ENCODE measurements around the gene TGM4. TPM values are rescaled to one million over a fixed set of nuclear protein-coding genes. Genes with fewer than 3 reads are reported as not detected.
A peak's percentile ranks its signal among the peaks of the same experiment; 100 is the strongest.
"Not testable (repeated sequence)": the region's sequence is repeated elsewhere in the genome, so short reads cannot be mapped to it uniquely, and the experiment has no call there.

TGM4 gene
- total and polyA plus RNA-seq, 2 donors from 2014 or later = not detected

GRCh38 chr3:44848634-44849033, 25.8 kb upstream of the TGM4 start:
- Histone ChIP-seq H3K36me3 (ENCODE audit: control insufficient read depth in 2 of 3, insufficient read depth in 3 of 3, low read length in 3 of 3) (no peaks in the 10 kb centered on the region), H3K27me3 (ENCODE audit: control insufficient read depth, insufficient read depth, low read length) (no peaks in the 10 kb centered on the region), H3K4me1 (ENCODE audit: control insufficient read depth in 2 of 3, insufficient read depth in 2 of 3, low read depth in 1 of 3, low read length in 3 of 3) (no peaks in the 10 kb centered on the region), H3K9me3 (ENCODE audit: control insufficient read depth in 2 of 3, insufficient read depth in 1 of 3, low read length in 3 of 3) (no peaks in the 10 kb centered on the region), H3K4me3 (ENCODE audit: low read length in 3 of 3) (no peak overlapping the region), H3K9ac (ENCODE audit: low read length in 3 of 3) (no peak overlapping the region), H3K27ac (ENCODE audit: low read depth in 2 of 2, low read length in 2 of 2) (no peak overlapping the region)
- DNase-seq = no peak
- FAIRE-seq = no peak
- intact Hi-C loops (cut with DNase I) = no loop called here
- TF ChIP-seq CTCF (IDR thresholded peaks at IDR 0.05; ENCODE audit: borderline replicate concordance, extremely low read depth, insufficient read depth) = no peak

- H3K27me3 ChIP-seq (ENCODE audit: control insufficient read depth, insufficient read depth, low read length); intact Hi-C loops (cut with DNase I); DNase-seq; H3K9ac ChIP-seq (ENCODE audit: low read length in 3 of 3); H3K36me3 ChIP-seq (ENCODE audit: control insufficient read depth in 2 of 3, insufficient read depth in 3 of 3, low read length in 3 of 3); H3K4me3 ChIP-seq (ENCODE audit: low read length in 3 of 3); H3K27ac ChIP-seq (ENCODE audit: low read depth in 2 of 2, low read length in 2 of 2); H3K9me3 ChIP-seq (ENCODE audit: control insufficient read depth in 2 of 3, insufficient read depth in 1 of 3, low read length in 3 of 3); H3K4me1 ChIP-seq (ENCODE audit: control insufficient read depth in 2 of 3, insufficient read depth in 2 of 3, low read depth in 1 of 3, low read length in 3 of 3); FAIRE-seq: not testable (repeated sequence)
Observed at GRCh38 chr3:44856663-44857062, 17.7 kb upstream of the TGM4 start.

GRCh38 chr3:44860117-44860516, 14.3 kb upstream of the TGM4 start:
- FAIRE-seq (no peak), DNase-seq (no peak)
- Histone ChIP-seq H3K9ac (ENCODE audit: low read length in 3 of 3) (no peak overlapping the region), H3K27ac (ENCODE audit: low read depth in 2 of 2, low read length in 2 of 2) (no peak overlapping the region), H3K4me3 (ENCODE audit: low read length in 3 of 3) (no peak overlapping the region), H3K9me3 (ENCODE audit: control insufficient read depth in 2 of 3, insufficient read depth in 1 of 3, low read length in 3 of 3) (no peaks in the 10 kb centered on the region), H3K27me3 (ENCODE audit: control insufficient read depth, insufficient read depth, low read length) (no peaks in the 10 kb centered on the region), H3K4me1 (ENCODE audit: control insufficient read depth in 2 of 3, insufficient read depth in 2 of 3, low read depth in 1 of 3, low read length in 3 of 3) (peaks cover 3 to 8% (median 4%) of the 10 kb centered on the region in 3 donors), H3K36me3 (ENCODE audit: control insufficient read depth in 2 of 3, insufficient read depth in 3 of 3, low read length in 3 of 3) (no peaks in the 10 kb centered on the region)
- intact Hi-C loops (cut with DNase I) = no loop called here
- no peak for TF ChIP-seq CTCF (IDR thresholded peaks at IDR 0.05; ENCODE audit: borderline replicate concordance, extremely low read depth, insufficient read depth)

GRCh38 chr3:44861412-44862225, 12.8 kb upstream of the TGM4 start, which contains the start of gene TMEM42:
TSS of gene TMEM42 (plus strand) at chr3:44861912. CDS start at chr3:44861925, 13 bp downstream.
- no peaks in the 10 kb centered on the region for H3K27me3 ChIP-seq (ENCODE audit: control insufficient read depth, insufficient read depth, low read length)
- DNase-seq (peak; percentile 94 to 97 (median 96)), FAIRE-seq (no peak)
- no peaks in the 10 kb centered on the region for H3K9me3 ChIP-seq (ENCODE audit: control insufficient read depth in 2 of 3, insufficient read depth in 1 of 3, low read length in 3 of 3)
- peak within 1 kb of the TSS; percentile 76 to 84 for H3K27ac ChIP-seq (ENCODE audit: low read depth in 2 of 2, low read length in 2 of 2)
- H3K4me3 ChIP-seq (ENCODE audit: low read length in 3 of 3) = peak within 1 kb of the TSS; percentile 72 to 87 (median 84)
- H3K36me3 ChIP-seq (ENCODE audit: control insufficient read depth in 2 of 3, insufficient read depth in 3 of 3, low read length in 3 of 3) = peaks cover 0 to 5% (median 0%) of the 10 kb centered on the region in 3 donors
- H3K4me1 ChIP-seq (ENCODE audit: control insufficient read depth in 2 of 3, insufficient read depth in 2 of 3, low read depth in 1 of 3, low read length in 3 of 3) = peaks cover 3 to 8% (median 4%) of the 10 kb centered on the region in 3 donors
- TF ChIP-seq CTCF (IDR thresholded peaks at IDR 0.05; ENCODE audit: borderline replicate concordance, extremely low read depth, insufficient read depth) = peak; percentile 3
- intact Hi-C loops (cut with DNase I) = no loop called here
- peak within 1 kb of the TSS; percentile 69 to 82 (median 78) for H3K9ac ChIP-seq (ENCODE audit: low read length in 3 of 3)

Measured in kidney (tissue), 14 donors.